ENCODE results near the gene ARSJ.

- TF ChIP-seq POLR2A (IDR thresholded peaks at IDR 0.05; ENCODE audit: low read length), result no peak
- TF ChIP-seq GATA1 (IDR thresholded peaks at IDR 0.05; ENCODE audit: low read depth, low read length), result no peak
Observed at GRCh38 chr4:113905301-113905700, 74.1 kb downstream of the ARSJ start.
